ENCODE results near the gene SSH2.

- TF ChIP-seq, protein P1, sequence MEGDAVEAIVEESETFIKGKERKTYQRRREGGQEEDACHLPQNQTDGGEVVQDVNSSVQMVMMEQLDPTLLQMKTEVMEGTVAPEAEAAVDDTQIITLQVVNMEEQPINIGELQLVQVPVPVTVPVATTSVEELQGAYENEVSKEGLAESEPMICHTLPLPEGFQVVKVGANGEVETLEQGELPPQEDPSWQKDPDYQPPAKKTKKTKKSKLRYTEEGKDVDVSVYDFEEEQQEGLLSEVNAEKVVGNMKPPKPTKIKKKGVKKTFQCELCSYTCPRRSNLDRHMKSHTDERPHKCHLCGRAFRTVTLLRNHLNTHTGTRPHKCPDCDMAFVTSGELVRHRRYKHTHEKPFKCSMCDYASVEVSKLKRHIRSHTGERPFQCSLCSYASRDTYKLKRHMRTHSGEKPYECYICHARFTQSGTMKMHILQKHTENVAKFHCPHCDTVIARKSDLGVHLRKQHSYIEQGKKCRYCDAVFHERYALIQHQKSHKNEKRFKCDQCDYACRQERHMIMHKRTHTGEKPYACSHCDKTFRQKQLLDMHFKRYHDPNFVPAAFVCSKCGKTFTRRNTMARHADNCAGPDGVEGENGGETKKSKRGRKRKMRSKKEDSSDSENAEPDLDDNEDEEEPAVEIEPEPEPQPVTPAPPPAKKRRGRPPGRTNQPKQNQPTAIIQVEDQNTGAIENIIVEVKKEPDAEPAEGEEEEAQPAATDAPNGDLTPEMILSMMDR (conservative IDR thresholded peaks at IDR 0.05 in 1 of 2, IDR thresholded peaks at IDR 0.05 in 1 of 2; ENCODE audit: extremely low read depth in 1 of 2, insufficient read depth in 1 of 2, low read depth in 1 of 2, low read length in 2 of 2): no peak
- TF ChIP-seq EZH2 (IDR thresholded peaks at IDR 0.05; ENCODE audit: borderline replicate concordance, low read length): no peak
Measured at GRCh38 chr17:29837531-29837930, 92.5 kb downstream of the SSH2 start.

Data from mammary epithelial cell (primary cell).